ENCODE measurements around the gene PPP1R12A. TPM values are rescaled to one million over a fixed set of nuclear protein-coding genes. Genes with fewer than 3 reads are reported as not detected.

PPP1R12A gene
- total and polyA plus RNA-seq, 9 of the 15 experiments (the other 6 are each of a cell fraction or from before 2014, with no cell fraction given): 26.4 to 119 (median 53.3) TPM

DNA sequence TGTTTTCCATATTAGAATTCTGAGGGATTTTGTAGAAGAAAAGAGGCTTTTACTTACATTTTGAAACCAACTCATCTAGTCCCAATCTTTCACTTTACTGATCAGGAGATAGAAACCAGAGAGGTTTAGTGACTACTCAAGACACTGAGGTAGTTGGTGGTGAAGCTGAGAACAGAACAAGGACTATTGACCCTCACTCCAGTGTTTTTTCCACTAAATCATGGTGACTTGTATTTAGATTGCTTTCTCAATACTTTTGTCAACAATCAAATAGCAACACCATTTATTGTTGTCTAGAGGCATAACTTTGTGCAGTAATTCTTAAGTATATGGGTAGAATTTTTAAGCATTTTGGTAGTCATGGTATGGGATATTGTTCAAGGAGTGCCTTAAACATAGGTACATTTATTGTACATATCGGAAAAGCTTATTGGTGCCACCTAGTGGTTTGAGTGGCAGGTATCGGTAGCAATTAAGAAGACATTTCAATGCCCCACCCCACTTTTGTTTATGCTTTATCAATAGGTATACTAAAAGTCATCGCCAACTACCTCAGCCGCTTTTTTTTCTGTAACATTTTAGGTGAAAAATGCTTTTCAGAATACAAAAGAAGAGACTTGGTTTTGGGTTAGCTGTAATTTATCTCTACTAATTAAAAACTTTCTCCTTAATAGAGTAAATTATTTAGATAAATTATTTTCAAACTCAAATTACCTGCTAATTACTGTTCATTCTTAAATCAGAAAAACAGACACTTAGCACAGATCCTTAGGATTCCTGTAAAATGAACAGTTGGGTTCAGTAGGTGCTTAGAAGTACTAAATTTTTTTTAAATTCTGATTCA lies 196.8 kb downstream of the PPP1R12A start:
- Histone ChIP-seq H3K9me3 (replicated peaks; ENCODE audit: control insufficient read depth, insufficient read depth, low read depth, low read length) (no peaks in the 10 kb centered on the region), H3K36me3 (ENCODE audit: control insufficient read depth, insufficient read depth, low read length) (no peaks in the 10 kb centered on the region), H3K9ac (ENCODE audit: insufficient read depth in 1 of 2, low read depth in 2 of 2, low read length in 2 of 2) (no peak overlapping the region), H3K4me2 (ENCODE audit: insufficient read depth, low read length) (no peak overlapping the region), H3K27ac (ENCODE audit: extremely low read depth, low read depth, low read length) (no peak overlapping the region), H3K79me2 (ENCODE audit: control insufficient read depth, insufficient read depth, low read length) (no peaks in the 10 kb centered on the region), H3K27me3 (ENCODE audit: control insufficient read depth in 2 of 2, insufficient read depth in 2 of 2, low read length in 2 of 2) (no peaks in the 10 kb centered on the region), H3K4me3 (no peak overlapping the region), H3K4me1 (replicated peaks in 1 of 2; ENCODE audit: control insufficient read depth in 2 of 2, insufficient read depth in 2 of 2, low read length in 2 of 2) (no peaks in the 10 kb centered on the region), H2AFZ (ENCODE audit: low read depth, low read length) (no peak overlapping the region), H3K9me1 (ENCODE audit: control insufficient read depth, insufficient read depth, low read length) (no peaks in the 10 kb centered on the region), H4K20me1 (replicated peaks; ENCODE audit: control insufficient read depth, insufficient read depth, low read length) (no peaks in the 10 kb centered on the region)
- in situ Hi-C loops (cut with MboI) (no loop called here), intact Hi-C loops (cut with micrococcal nuclease) (loop anchor here (5.0 to 10.0 kb wide), 2 partner anchors 183 to 1736 kb away; no protein-coding TSS in a partner anchor)
- FAIRE-seq: peak; percentile 63
- peak; percentile 44 to 59 (median 50) for DNase-seq (ENCODE audit: extremely low read depth in 1 of 4, low spot score in 3 of 4)
- BruUV-seq (replicated peaks): no TSS peak
- ChIA-PET CTCF (ENCODE audit: low intra/inter-chr PET ratio) (interaction anchor here (1.2 to 1.5 kb wide), 2 partner anchors 330 to 1738 kb away, joined by 3 read pairs; no protein-coding TSS in a partner anchor), POLR2A (no interaction called here)
- WGBS (ENCODE audit: insufficient coverage, low coverage, missing lambda C conversion rate): 0% methylated on average over 4 of the region's 4 CpGs
- ATAC-seq: peak; percentile 74
- TF ChIP-seq HES1 (IDR thresholded peaks at IDR 0.05; ENCODE audit: low read depth) (no peak), RAD21 (CRISPR knock-in tag; conservative IDR thresholded peaks at IDR 0.05 in 1 of 2, IDR thresholded peaks at IDR 0.05 in 1 of 2) (peak in 1 of 2 experiments; percentile 64; a peak in 2 of 4 replicates), ZNF354B (CRISPR knock-in tag; IDR thresholded peaks at IDR 0.05) (peak; percentile 50; the same call in 1 of the 2 replicates), ZNF507 (tag; conservative IDR thresholded peaks at IDR 0.05) (peak; percentile 83), REST (IDR thresholded peaks at IDR 0.05; ENCODE audit: borderline replicate concordance) (peak; percentile 46; the same call in 1 of the 2 replicates), REST (CRISPR knock-in tag; IDR thresholded peaks at IDR 0.05; ENCODE audit: low read depth) (no peak), SMC3 (conservative IDR thresholded peaks at IDR 0.05; ENCODE audit: insufficient read depth, low read depth, low read length) (0 out of 2 replicates have a peak, but pooled peaks have one; percentile 30), LARP7 (IDR thresholded peaks at IDR 0.05) (no peak), RBM22 (IDR thresholded peaks at IDR 0.05; ENCODE audit: low read depth, low read length, poor library complexity, severe bottlenecking) (no peak)
- TF ChIP-seq, protein P1, sequence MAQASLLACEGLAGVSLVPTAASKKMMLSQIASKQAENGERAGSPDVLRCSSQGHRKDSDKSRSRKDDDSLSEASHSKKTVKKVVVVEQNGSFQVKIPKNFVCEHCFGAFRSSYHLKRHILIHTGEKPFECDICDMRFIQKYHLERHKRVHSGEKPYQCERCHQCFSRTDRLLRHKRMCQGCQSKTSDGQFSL (CRISPR knock-in tag; IDR thresholded peaks at IDR 0.05): no peak
- TF ChIP-seq, protein P1 (tag; IDR thresholded peaks at IDR 0.05): no peak

Data from K562 (cell line).